ENCODE data around the gene GPRIN1.

Gene GPRIN1

GRCh38 chr5:176632745-176633144, 22.8 kb upstream of the GPRIN1 start:
- H3K4me3 ChIP-seq (ENCODE audit: low read length): no peak overlapping the region
- peaks cover 13% of the 10 kb centered on the region for H3K4me1 ChIP-seq (ENCODE audit: low read length)
- TF ChIP-seq CTCF (IDR thresholded peaks at IDR 0.05; ENCODE audit: low read depth, low read length) (no peak), EZH2phosphoT487 (IDR thresholded peaks at IDR 0.05; ENCODE audit: low read depth) (no peak)
- H3K79me2 ChIP-seq (ENCODE audit: low read length): no peaks in the 10 kb centered on the region
- H3K27me3 ChIP-seq (ENCODE audit: low read depth, low read length): peaks cover 37% of the 10 kb centered on the region
- no peaks in the 10 kb centered on the region for H3K9me3 ChIP-seq (ENCODE audit: insufficient read depth, low read length)
- H3K36me3 ChIP-seq (replicated peaks; ENCODE audit: low read depth, low read length): no peaks in the 10 kb centered on the region
- no peak overlapping the region for H3K27ac ChIP-seq (ENCODE audit: low read length)
- no peak overlapping the region for H2AFZ ChIP-seq (ENCODE audit: low read depth, low read length)
- no peak overlapping the region for H3K9ac ChIP-seq (ENCODE audit: low read length)
- H3K4me2 ChIP-seq (ENCODE audit: low read length): no peak overlapping the region
- no peaks in the 10 kb centered on the region for H4K20me1 ChIP-seq (ENCODE audit: insufficient read depth, low read length)

GRCh38 chr5:176631383-176632200, 21.6 kb upstream of the GPRIN1 start:
- H3K4me3 ChIP-seq (ENCODE audit: low read length): no peak overlapping the region
- no peak overlapping the region for H2AFZ ChIP-seq (ENCODE audit: low read depth, low read length)
- H3K36me3 ChIP-seq (replicated peaks; ENCODE audit: low read depth, low read length): no peaks in the 10 kb centered on the region
- H3K27ac ChIP-seq (ENCODE audit: low read length): no peak overlapping the region
- no peaks in the 10 kb centered on the region for H3K79me2 ChIP-seq (ENCODE audit: low read length)
- peaks cover 13% of the 10 kb centered on the region for H3K4me1 ChIP-seq (ENCODE audit: low read length)
- TF ChIP-seq CTCF (IDR thresholded peaks at IDR 0.05; ENCODE audit: low read depth, low read length) (no peak), EZH2phosphoT487 (IDR thresholded peaks at IDR 0.05; ENCODE audit: low read depth) (no peak)
- H3K27me3 ChIP-seq (ENCODE audit: low read depth, low read length): peaks cover 41% of the 10 kb centered on the region
- no peak overlapping the region for H3K4me2 ChIP-seq (ENCODE audit: low read length)
- H4K20me1 ChIP-seq (ENCODE audit: insufficient read depth, low read length): no peaks in the 10 kb centered on the region
- no peaks in the 10 kb centered on the region for H3K9me3 ChIP-seq (ENCODE audit: insufficient read depth, low read length)
- no peak overlapping the region for H3K9ac ChIP-seq (ENCODE audit: low read length)

DNA sequence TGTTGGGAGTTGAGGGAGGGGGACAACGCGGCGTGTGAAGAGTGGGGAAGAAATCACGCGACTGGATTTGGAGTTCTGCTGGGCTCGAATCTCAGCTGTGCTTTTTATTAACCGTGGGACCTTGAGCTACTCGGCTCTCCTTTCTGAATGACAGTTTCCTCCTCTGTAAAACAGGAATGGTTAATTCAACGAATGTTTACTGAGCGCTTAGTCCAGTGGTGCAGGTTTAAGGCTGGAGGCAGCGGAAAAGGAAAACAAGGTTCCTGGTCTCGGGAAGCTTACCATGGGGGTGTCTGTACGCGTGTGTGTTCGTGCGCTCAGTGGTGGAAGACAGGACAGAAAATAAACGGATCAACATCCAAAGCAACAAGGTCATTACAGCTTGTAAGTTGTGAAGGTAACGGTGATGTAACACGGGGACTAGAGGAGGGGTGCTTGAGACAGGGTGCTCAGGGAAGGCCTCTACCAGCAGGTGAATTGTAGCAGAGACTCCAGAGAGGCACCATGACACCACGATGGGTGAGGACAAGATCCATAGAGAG, 20.8 kb upstream of the GPRIN1 start:
- H3K36me3 ChIP-seq (replicated peaks; ENCODE audit: low read depth, low read length): no peaks in the 10 kb centered on the region
- H3K4me1 ChIP-seq (ENCODE audit: low read length): peaks cover 13% of the 10 kb centered on the region
- no peaks in the 10 kb centered on the region for H3K9me3 ChIP-seq (ENCODE audit: insufficient read depth, low read length)
- H3K79me2 ChIP-seq (ENCODE audit: low read length): no peaks in the 10 kb centered on the region
- no peak overlapping the region for H3K27ac ChIP-seq (ENCODE audit: low read length)
- peak overlapping the region; percentile 69 for H3K4me3 ChIP-seq (ENCODE audit: low read length)
- no peak for TF ChIP-seq EZH2phosphoT487 (IDR thresholded peaks at IDR 0.05; ENCODE audit: low read depth)
- no peak for TF ChIP-seq CTCF (IDR thresholded peaks at IDR 0.05; ENCODE audit: low read depth, low read length)
- H3K9ac ChIP-seq (ENCODE audit: low read length): 0 out of 2 replicates have a peak overlapping the region, but pooled peaks have one; percentile 16
- peaks cover 50% of the 10 kb centered on the region for H3K27me3 ChIP-seq (ENCODE audit: low read depth, low read length)
- 0 out of 2 replicates have a peak overlapping the region, but pooled peaks have one; percentile 8 for H2AFZ ChIP-seq (ENCODE audit: low read depth, low read length)
- H4K20me1 ChIP-seq (ENCODE audit: insufficient read depth, low read length): no peaks in the 10 kb centered on the region
- H3K4me2 ChIP-seq (ENCODE audit: low read length): peak overlapping the region; percentile 66
